ENCODE measurements around the gene ZNF133. TPM values are rescaled to one million over a fixed set of nuclear protein-coding genes. Genes with fewer than 3 reads are reported as not detected.
A peak's percentile ranks its signal among the peaks of the same experiment; 100 is the strongest.

ZNF133 gene
- total RNA-seq, 1 experiment from 2014 or later: 16.4 TPM

DNA sequence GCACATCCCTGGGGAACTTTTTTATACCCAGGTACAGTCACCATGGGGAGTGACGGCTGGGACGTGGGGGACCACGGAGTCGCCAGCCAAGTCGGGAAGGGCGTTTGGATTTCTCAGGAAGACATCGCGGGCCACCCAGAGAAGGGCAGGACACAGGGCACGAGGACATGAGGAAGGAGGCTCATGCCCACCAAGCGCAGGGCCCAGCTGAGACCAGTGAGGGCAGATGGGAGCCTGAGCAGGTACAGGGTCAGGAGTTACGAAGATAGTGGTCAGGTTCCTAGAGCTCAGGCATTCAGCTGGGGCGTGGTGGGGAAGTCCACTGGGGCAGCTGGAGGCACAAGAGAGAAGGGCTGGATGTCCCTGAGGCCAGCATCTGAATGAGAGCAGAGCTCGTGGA, 74.6 kb downstream of the ZNF133 start:
- Histone ChIP-seq H3K27ac (no peak overlapping the region), H3K4me3 (no peak overlapping the region), H3K36me3 (no peaks in the 10 kb centered on the region), H3K9me3 (replicated peaks) (no peaks in the 10 kb centered on the region), H3K27me3 (peaks cover 8% of the 10 kb centered on the region; the same call in 1 of the 2 replicates), H3K4me1 (no peaks in the 10 kb centered on the region)
- DNase-seq: no peak

DNA sequence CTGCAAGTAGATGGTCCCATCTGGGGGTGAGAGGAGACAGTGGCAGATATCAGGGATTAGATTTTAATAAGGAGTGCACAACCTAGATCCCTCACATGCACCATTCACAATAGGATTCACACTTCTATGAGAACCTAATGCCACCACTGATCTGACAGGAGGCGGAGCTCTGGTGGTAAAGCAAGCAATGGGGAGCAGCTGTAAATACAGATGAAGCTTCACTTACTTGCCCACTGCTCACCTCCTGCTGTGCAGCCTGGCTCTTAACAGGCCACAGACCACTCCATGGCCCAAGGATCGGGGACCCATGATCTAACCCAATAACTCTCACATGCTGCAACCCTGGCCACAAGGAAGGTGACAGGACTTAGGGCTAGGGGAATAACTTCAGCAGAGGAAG, 75.4 kb downstream of the ZNF133 start:
- Histone ChIP-seq H3K36me3 (no peaks in the 10 kb centered on the region), H3K27me3 (peaks cover 8% of the 10 kb centered on the region; the same call in 1 of the 2 replicates), H3K9me3 (replicated peaks) (no peaks in the 10 kb centered on the region), H3K27ac (no peak overlapping the region), H3K4me1 (no peaks in the 10 kb centered on the region), H3K4me3 (no peak overlapping the region)
- peak; percentile 13 to 27 for DNase-seq

DNA sequence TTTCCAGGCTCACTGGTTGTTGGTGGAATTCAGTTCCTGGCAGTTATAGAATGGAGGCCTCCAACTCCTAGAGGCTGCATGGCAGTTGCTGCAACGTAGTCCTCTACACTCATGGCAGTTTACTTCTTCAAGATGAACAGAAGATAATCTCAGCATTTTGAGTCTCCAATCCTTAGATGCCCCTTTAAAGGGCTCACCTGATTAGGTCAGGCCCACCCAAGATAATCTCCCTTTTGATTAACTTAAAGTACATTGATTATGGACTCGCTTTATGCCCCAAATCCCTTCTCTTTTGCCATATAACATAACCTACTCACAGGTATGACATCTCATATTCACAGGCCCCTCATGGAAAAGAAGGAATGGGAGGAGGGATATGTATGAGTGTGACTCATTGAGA, 76.4 kb downstream of the ZNF133 start:
- Histone ChIP-seq H3K4me3 (no peak overlapping the region), H3K27ac (no peak overlapping the region), H3K4me1 (no peaks in the 10 kb centered on the region), H3K9me3 (replicated peaks) (no peaks in the 10 kb centered on the region), H3K27me3 (peaks cover 8% of the 10 kb centered on the region; the same call in 1 of the 2 replicates), H3K36me3 (no peaks in the 10 kb centered on the region)
- DNase-seq: no peak

Other genes with a start within 250 kb of the ZNF133 start
- gene OVOL2, start 230.6 kb upstream of the ZNF133 start, total RNA-seq (2014; rRNA removed; shearing (Covaris generic)): not detected in 2 replicates
- 23.2 and 23.7 TPM in 2 replicates for gene KAT14, start 150.7 kb upstream of the ZNF133 start, total RNA-seq (2014; rRNA removed; shearing (Covaris generic))
- gene PET117, start 150.7 kb upstream of the ZNF133 start, total RNA-seq (2014; rRNA removed; shearing (Covaris generic)): 22.5 and 27.8 TPM in 2 replicates
- gene DZANK1, start 178.5 kb downstream of the ZNF133 start, total RNA-seq (2014; rRNA removed; shearing (Covaris generic)): 1.9 and 2.1 TPM in 2 replicates
- 25.5 and 28.8 TPM in 2 replicates for gene POLR3F, start 178.9 kb downstream of the ZNF133 start, total RNA-seq (2014; rRNA removed; shearing (Covaris generic))
- 29.6 and 30.3 TPM in 2 replicates for gene RBBP9, start 208.7 kb downstream of the ZNF133 start, total RNA-seq (2014; rRNA removed; shearing (Covaris generic))
- 58.3 and 61.4 TPM in 2 replicates for gene SEC23B, start 219.4 kb downstream of the ZNF133 start, total RNA-seq (2014; rRNA removed; shearing (Covaris generic))

Measured in SJCRH30 (cell line).